ENCODE data around the gene C1GALT1.

Gene C1GALT1

DNA sequence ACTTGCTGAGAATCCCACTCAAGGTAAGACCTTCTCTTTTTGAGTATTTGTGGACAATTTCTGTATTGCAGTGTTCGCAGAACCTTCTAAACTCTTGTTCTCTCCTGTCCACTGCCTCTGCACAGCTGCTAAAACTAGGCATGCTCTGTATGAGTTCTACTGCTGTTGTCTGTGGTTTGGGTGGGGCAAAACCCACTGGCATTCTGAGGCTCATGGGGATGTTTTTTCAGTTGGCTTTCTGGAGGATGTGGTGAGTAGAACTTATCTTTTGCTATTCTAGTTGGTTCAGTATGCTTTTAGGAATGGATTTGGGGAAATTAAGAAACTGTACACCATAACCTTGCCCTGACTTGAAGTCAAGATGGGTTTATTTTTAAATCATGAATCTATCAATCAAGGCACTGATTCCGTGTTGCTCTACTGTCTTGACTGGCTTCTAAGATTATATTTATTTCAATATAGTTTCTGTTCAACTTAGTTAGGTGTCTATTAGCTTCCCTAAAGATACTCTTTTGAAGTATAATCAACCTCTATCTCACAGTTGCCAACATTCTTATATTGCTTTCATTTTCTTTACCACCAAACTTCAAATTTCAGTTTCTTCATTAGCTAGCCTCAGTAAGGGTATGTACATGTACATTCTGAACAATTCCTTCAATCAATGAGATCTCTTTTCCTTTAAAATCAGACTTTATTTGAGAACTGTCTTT lies 25.0 kb upstream of the C1GALT1 start (continued):
- TF ChIP-seq ZNF791 (tag by site-specific recombination; IDR thresholded peaks at IDR 0.05), result no peak

GRCh38 chr7:7157887-7158271 lies 24.5 kb upstream of the C1GALT1 start:
- no peaks in the 10 kb centered on the region for H3K9me3 ChIP-seq (ENCODE audit: control insufficient read depth, insufficient read depth, low read depth, low read length)
- no peak for TF ChIP-seq ZNF580 (tag by site-specific recombination; IDR thresholded peaks at IDR 0.05)
- TF ChIP-seq ZNF664 (tag by site-specific recombination; IDR thresholded peaks at IDR 0.05), result no peak
- TF ChIP-seq HIC1 (tag by site-specific recombination; IDR thresholded peaks at IDR 0.05), result no peak
- POLR2A ChIA-PET, result no interaction called here
- H3K27ac ChIP-seq (ENCODE audit: extremely low read depth, low read depth, low read length), result no peak overlapping the region
- no peaks in the 10 kb centered on the region for H3K4me1 ChIP-seq (ENCODE audit: control insufficient read depth, insufficient read depth, low read length)
- H3K36me3 ChIP-seq (ENCODE audit: control insufficient read depth in 2 of 2, insufficient read depth in 1 of 2, low read length in 2 of 2), result no peaks in the 10 kb centered on the region
- CTCF ChIA-PET, result no interaction called here
- H3K4me3 ChIP-seq (ENCODE audit: low read depth, low read length), result no peak overlapping the region

GRCh38 chr7:7159063-7159658 lies 23.2 kb upstream of the C1GALT1 start:
- ChIA-PET POLR2A (no interaction called here), CTCF (interaction anchor here (0.7 kb wide), 1 partner anchor 56 kb away, joined by 3 read pairs; no protein-coding TSS in a partner anchor)
- no peak overlapping the region for H3K4me3 ChIP-seq (ENCODE audit: low read depth, low read length)
- H3K36me3 ChIP-seq (ENCODE audit: control insufficient read depth in 2 of 2, insufficient read depth in 1 of 2, low read length in 2 of 2), result no peaks in the 10 kb centered on the region
- no peak overlapping the region for H3K27ac ChIP-seq (ENCODE audit: extremely low read depth, low read depth, low read length)
- H3K9me3 ChIP-seq (ENCODE audit: control insufficient read depth, insufficient read depth, low read depth, low read length), result no peaks in the 10 kb centered on the region
- TF ChIP-seq ZNF341 (tag by site-specific recombination; IDR thresholded peaks at IDR 0.05; ENCODE audit: low read depth), result no peak
- no peak for TF ChIP-seq ZNF24 (tag by site-specific recombination; IDR thresholded peaks at IDR 0.05)
- TF ChIP-seq ZNF544 (tag by site-specific recombination; IDR thresholded peaks at IDR 0.05), result no peak
- TF ChIP-seq OSR2 (tag by site-specific recombination; IDR thresholded peaks at IDR 0.05), result no peak
- no peaks in the 10 kb centered on the region for H3K4me1 ChIP-seq (ENCODE audit: control insufficient read depth, insufficient read depth, low read length)

GRCh38 chr7:7164591-7164990 lies 17.8 kb upstream of the C1GALT1 start:
- Histone ChIP-seq H3K9me3 (ENCODE audit: control insufficient read depth, insufficient read depth, low read depth, low read length) (no peaks in the 10 kb centered on the region), H3K36me3 (ENCODE audit: control insufficient read depth in 2 of 2, insufficient read depth in 1 of 2, low read length in 2 of 2) (no peaks in the 10 kb centered on the region), H3K4me3 (ENCODE audit: low read depth, low read length) (no peak overlapping the region), H3K27ac (ENCODE audit: extremely low read depth, low read depth, low read length) (no peak overlapping the region), H3K4me1 (ENCODE audit: control insufficient read depth, insufficient read depth, low read length) (no peaks in the 10 kb centered on the region)
- TF ChIP-seq ZNF555 (tag by site-specific recombination; conservative IDR thresholded peaks at IDR 0.05) (no peak), ZNF501 (tag by site-specific recombination; IDR thresholded peaks at IDR 0.05) (no peak), ZNF223 (tag by site-specific recombination; IDR thresholded peaks at IDR 0.05) (no peak), ZNF518A (tag by site-specific recombination; conservative IDR thresholded peaks at IDR 0.05; ENCODE audit: low read depth) (no peak)
- TF ChIP-seq, protein P1, sequence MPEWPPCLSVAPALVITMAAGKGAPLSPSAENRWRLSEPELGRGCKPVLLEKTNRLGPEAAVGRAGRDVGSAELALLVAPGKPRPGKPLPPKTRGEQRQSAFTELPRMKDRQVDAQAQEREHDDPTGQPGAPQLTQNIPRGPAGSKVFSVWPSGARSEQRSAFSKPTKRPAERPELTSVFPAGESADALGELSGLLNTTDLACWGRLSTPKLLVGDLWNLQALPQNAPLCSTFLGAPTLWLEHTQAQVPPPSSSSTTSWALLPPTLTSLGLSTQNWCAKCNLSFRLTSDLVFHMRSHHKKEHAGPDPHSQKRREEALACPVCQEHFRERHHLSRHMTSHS (tag by site-specific recombination; IDR thresholded peaks at IDR 0.05), result no peak
- CTCF ChIA-PET, result no interaction called here
- POLR2A ChIA-PET, result no interaction called here

All from HEK293 (cell line).